Body of pancreas (tissue), 4 donors: ENCODE measurements around the gene FBXO46. TPM values are rescaled to one million over a fixed set of nuclear protein-coding genes. Genes with fewer than 3 reads are reported as not detected.
A peak's percentile ranks its signal among the peaks of the same experiment; 100 is the strongest.
"Not testable (repeated sequence)": the region's sequence is repeated elsewhere in the genome, so short reads cannot be mapped to it uniquely, and the experiment has no call there.

Experiments
- ATAC-seq: fragments of 150-250 bp; one replicate; pipeline ENCODE4 v1.9.1; 2016
- DNase-seq, 4 donors: peaks; one replicate each; pipeline ENCODE4 v3.0.0-alpha.2; 2019
- H3K27ac ChIP-seq, 4 donors: fragments of 200-600 bp; sonication (generic); 1 replicate in 3 of 4; 2 replicates in 1 of 4; pipeline versions ENCODE4 v1.5.1 to v1.6.1; 2016 to 2019; ENCODE audit warnings: mild to moderate bottlenecking in 1 of 4, mixed read lengths in 1 of 4, moderate library complexity in 1 of 4
- H3K27me3 ChIP-seq, 2 donors: fragments of 200-600 bp; sonication (generic); one replicate each; pipeline ENCODE4 v1.6.0; 2016; ENCODE audit warnings: mild to moderate bottlenecking in 1 of 2
- H3K36me3 ChIP-seq, 2 donors: fragments of 200-600 bp; sonication (generic); replicated peaks in 1 of 2; 2 replicates each; pipeline ENCODE4 v1.5.1; 2016; ENCODE audit warnings: low read depth in 2 of 2; ENCODE audit not compliant: insufficient read depth in 1 of 2
- H3K4me1 ChIP-seq: fragments of 200-600 bp; sonication (generic); one replicate; pipeline ENCODE4 v1.6.0; 2016
- H3K4me3 ChIP-seq, 2 donors: fragments of 200-600 bp; sonication (generic); 1 replicate in 1 of 2; 2 replicates in 1 of 2; pipeline ENCODE4 v1.5.1; 2016 to 2019
- H3K9me3 ChIP-seq, 3 donors: fragments of 200-600 bp; sonication (generic); 1 replicate in 2 of 3; 2 replicates in 1 of 3; pipeline ENCODE4 v1.5.1; 2016
- CTCF ChIP-seq, 7 experiments: fragments of 450-650 bp in 4 of 7; fragments of 200-600 bp in 3 of 7; sonication (generic) in 3 of 7; IDR thresholded peaks; one replicate each; pipeline ENCODE4 v1.5.1; 2016 to 2019; ENCODE audit warnings: antibody characterized with exemption in 7 of 7
- POLR2A ChIP-seq, 3 donors: fragments of 450-650 bp; IDR thresholded peaks; one replicate each; pipeline ENCODE4 v1.6.1; 2016; ENCODE audit warnings: antibody characterized with exemption in 3 of 3, mild to moderate bottlenecking in 2 of 3
- WGBS, 2 donors: methylation state at CpG; one replicate each; pipeline ENCODE4 v1.1.5; 2017; 5-methylcytosine and 5-hydroxymethylcytosine counted together
- intact Hi-C: fragments of 100-400 bp; cut with DNase I; formaldehyde crosslinking; loops from one replicate; pipeline ENCODE4 v1.15.1; 2023
- total RNA-seq, 2 donors: library from RNA; depleted of rRNA; stranded (reverse); fragments of >200 nt; gene quantifications; one replicate each; pipeline ENCODE4 v1.1.0, GENCODE V29; 2016

FBXO46 gene
- total RNA-seq, 2 donors from 2014 or later, result 7.8 to 11.9 TPM

- Histone ChIP-seq H3K27ac (no peak overlapping the region), H3K36me3 (no peaks in the 10 kb centered on the region), H3K4me1 (no peaks in the 10 kb centered on the region), H3K27me3 (no peaks in the 10 kb centered on the region), H3K9me3 (no peaks in the 10 kb centered on the region), H3K4me3 (no peak overlapping the region)
- WGBS, 2 donors, result 79 to 80% methylated on average over 2 to 9 of the region's 9 CpGs
- TF ChIP-seq POLR2A (IDR thresholded peaks at IDR 0.05), result no peak
- no peak for TF ChIP-seq CTCF (IDR thresholded peaks at IDR 0.05)
- DNase-seq (no peak), ATAC-seq (no peak)
- intact Hi-C loops, result no loop called here
These were observed 28.2 kb upstream of the FBXO46 start for GRCh38 chr19:45758921-45759320.

- Histone ChIP-seq H3K9me3 (no peaks in the 10 kb centered on the region), H3K27me3 (no peaks in the 10 kb centered on the region), H3K27ac (no peak overlapping the region), H3K4me3 (no peak overlapping the region), H3K4me1 (no peaks in the 10 kb centered on the region), H3K36me3 (no peaks in the 10 kb centered on the region)
- no peak for TF ChIP-seq POLR2A (IDR thresholded peaks at IDR 0.05)
- no peak for TF ChIP-seq CTCF (IDR thresholded peaks at IDR 0.05)
- intact Hi-C loops, result no loop called here
- no peak for ATAC-seq
- WGBS, 2 donors, result 77 to 88% methylated on average over 8 to 9 of the region's 9 CpGs
- no peak for DNase-seq
These were observed 27.0 kb upstream of the FBXO46 start for GRCh38 chr19:45757695-45758094.

GRCh38 chr19:45754323-45754722, 23.6 kb upstream of the FBXO46 start:
- ATAC-seq (no peak), DNase-seq (no peak)
- Histone ChIP-seq H3K27me3 (no peaks in the 10 kb centered on the region), H3K4me3 (no peak overlapping the region), H3K9me3 (no peaks in the 10 kb centered on the region), H3K27ac (no peak overlapping the region), H3K36me3 (no peaks in the 10 kb centered on the region), H3K4me1 (no peaks in the 10 kb centered on the region)
- WGBS, 2 donors, result 91 to 92% methylated on average over 2 to 8 of the region's 8 CpGs
- intact Hi-C loops, result no loop called here
- TF ChIP-seq POLR2A (IDR thresholded peaks at IDR 0.05), result no peak
- no peak for TF ChIP-seq CTCF (IDR thresholded peaks at IDR 0.05)

GRCh38 chr19:45753548-45753947, 22.9 kb upstream of the FBXO46 start:
- Histone ChIP-seq H3K27me3 (no peaks in the 10 kb centered on the region), H3K4me1 (no peaks in the 10 kb centered on the region), H3K36me3 (no peaks in the 10 kb centered on the region), H3K9me3 (no peaks in the 10 kb centered on the region), H3K27ac (no peak overlapping the region), H3K4me3 (no peak overlapping the region)
- DNase-seq (peak in 1 of 4 donors; percentile 16), ATAC-seq (no peak)
- no peak for TF ChIP-seq CTCF (IDR thresholded peaks at IDR 0.05)
- TF ChIP-seq POLR2A (IDR thresholded peaks at IDR 0.05), result no peak
- WGBS, 2 donors, result 62 to 86% methylated on average over 2 to 6 of the region's 6 CpGs
- intact Hi-C loops, result no loop called here

GRCh38 chr19:45752639-45753038, 21.9 kb upstream of the FBXO46 start:
- intact Hi-C loops, result no loop called here
- no peak for ATAC-seq
- no peaks in the 10 kb centered on the region for H3K4me1 ChIP-seq

GRCh38 chr19:45751483-45751882, 20.8 kb upstream of the FBXO46 start:
- DNase-seq, intact Hi-C loops, H3K9me3 ChIP-seq, H3K4me1 ChIP-seq, H3K27me3 ChIP-seq, H3K36me3 ChIP-seq, ATAC-seq, H3K4me3 ChIP-seq, H3K27ac ChIP-seq: not testable (repeated sequence)
- WGBS, 2 donors, result 86 to 88% methylated on average over 10 of the region's 10 CpGs

More at GRCh38 chr19:45752639-45753038, 21.9 kb upstream of the FBXO46 start:
- TF ChIP-seq CTCF (IDR thresholded peaks at IDR 0.05) (no peak), POLR2A (IDR thresholded peaks at IDR 0.05) (no peak)
- Histone ChIP-seq H3K9me3 (no peaks in the 10 kb centered on the region), H3K27me3 (no peaks in the 10 kb centered on the region), H3K27ac (no peak overlapping the region), H3K36me3 (no peaks in the 10 kb centered on the region), H3K4me3 (no peak overlapping the region)
- no peak for DNase-seq
- 92 to 93% methylated on average over 12 of the region's 12 CpGs for WGBS, 2 donors
